CD4-positive, alpha-beta T cell treated with Interleukin-4 for 1 hour (primary cell): ENCODE data around the gene DIP2B.
"Not testable (repeated sequence)": the region's sequence is repeated elsewhere in the genome, so short reads cannot be mapped to it uniquely, and the experiment has no call there.

Source experiments
- DNase-seq, 2 donors: peaks; one replicate each; pipeline ENCODE4 v3.0.0-alpha.2; 2020 to 2022

DIP2B gene

DNA sequence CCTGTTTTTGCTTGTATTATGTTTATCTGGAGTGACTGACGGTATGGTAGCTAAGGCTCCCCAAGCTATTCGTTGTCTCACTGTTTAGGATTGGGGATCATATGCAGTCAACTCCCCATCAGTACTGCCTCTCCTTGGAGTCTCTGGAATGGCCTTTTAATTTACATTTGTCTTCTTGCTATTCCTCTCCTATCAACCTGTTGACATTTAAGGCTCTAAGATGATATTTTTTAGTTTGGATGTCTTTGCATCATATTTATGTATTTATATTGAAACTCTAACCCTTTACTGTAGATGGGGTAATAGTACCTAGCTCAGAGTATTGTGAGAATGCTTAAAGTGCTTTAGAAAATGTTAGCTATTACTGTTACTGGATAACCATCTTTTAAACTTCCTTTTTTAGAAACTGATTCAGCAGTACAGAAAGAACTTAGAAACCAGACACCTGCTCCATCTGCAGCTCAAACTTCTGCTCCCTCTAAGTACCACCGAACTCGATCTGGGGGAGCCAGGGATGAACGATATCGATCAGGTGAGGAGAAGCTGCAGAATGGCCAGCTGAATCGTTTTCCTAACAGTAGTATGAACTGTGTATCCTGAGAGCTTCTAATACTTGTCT, 135.6 kb downstream of the DIP2B start:
- DNase-seq, result no peak

DNA sequence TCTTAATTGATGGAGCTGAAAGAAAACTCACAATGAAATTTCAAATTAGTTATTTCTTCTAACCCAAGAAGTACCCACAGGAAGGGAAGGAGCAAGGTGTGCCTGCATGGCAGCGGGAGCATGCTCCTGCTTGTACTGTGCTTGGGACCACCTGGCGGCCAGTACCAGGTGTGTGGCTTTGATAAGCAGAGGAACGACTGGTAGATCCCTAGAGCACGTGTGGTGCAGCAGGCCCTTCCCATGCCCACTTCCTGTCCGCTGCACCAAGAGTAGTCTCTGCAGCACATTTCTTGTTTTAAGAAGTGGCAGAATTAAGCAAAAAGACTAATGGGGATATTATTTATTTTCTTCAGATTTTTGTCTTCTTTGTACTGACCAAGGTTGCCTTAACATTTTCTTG, 136.8 kb downstream of the DIP2B start:
- DNase-seq, result no peak

DNA sequence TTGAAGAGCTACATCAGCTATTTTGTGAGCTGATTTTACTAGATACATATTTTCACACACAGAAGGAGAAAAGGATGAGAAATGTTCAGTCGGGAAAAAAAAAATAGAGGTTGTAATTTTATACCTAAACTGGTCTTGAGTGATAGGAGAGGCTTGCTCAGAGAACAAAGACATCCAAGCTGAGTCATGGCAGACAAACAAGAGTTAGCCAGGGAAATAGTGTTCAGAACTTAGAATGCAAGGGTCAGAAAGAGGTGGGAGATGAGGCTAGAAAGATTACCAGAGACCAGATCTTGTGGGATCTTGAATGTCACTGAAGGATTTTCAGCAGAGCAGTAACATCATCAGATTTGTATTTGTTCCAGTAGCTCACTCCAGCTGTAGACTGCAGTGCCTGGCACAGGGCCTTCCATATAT, 137.3 kb downstream of the DIP2B start:
- no peak for DNase-seq

DNA sequence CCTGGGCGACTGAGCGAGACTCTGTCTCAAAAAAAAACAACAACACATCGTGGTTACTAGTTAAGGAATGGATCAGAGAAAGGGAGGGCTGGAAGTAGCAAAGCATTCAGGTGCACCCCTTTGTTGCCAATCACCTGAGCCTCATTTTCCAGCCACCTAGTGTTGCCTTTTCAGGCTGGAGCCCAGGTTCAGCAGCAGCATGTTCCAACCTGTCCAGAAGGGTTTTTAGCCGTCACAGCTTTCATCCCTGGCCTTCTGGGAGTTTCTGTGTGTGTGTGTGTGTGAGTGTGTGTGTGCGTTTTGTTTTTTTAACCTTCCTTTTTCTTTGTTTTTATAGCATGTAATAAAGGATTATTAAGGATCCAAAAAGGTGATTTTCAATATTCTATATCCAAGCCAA, 138.0 kb downstream of the DIP2B start:
- no peak for DNase-seq

DNA sequence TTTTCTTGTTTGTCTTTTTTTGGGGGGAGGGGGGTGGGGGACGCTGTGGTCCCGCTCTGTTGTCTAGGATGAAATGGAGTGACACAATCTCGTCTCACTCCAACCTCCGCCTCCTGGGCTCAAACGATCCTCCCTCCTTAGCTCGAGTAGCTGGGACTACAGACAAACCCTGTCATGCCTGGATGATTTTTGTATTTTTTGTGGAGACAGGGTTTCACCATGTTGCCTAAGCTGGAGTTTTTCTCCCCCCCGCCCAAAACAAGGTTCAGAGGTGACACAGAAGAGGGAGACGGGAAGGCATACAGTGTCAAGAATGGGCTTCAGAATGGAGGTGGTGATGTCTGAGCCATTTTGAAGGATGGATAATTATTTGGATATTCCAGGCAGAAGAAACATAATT, 142.2 kb downstream of the DIP2B start:
- DNase-seq, result no peak

DNA sequence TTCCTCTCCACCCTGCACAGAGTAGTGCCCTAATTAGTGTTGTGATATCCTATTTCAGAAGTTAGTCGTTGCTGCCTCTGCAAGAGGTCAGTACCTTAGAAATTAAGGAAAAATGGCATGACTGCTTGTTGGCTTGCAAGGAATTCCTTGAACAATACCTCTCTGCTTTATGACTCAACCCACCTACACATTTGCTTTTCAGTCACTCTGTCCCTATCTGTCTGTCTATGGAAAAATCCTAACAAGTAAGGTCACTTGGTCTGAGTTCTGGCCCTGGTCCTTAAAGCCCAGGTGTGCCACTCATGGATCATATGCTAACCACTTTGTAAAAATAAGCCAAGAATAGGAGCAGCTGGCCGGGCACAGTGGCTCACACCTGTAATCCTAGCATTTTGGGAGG, 142.7 kb downstream of the DIP2B start:
- DNase-seq, result no peak

DNA sequence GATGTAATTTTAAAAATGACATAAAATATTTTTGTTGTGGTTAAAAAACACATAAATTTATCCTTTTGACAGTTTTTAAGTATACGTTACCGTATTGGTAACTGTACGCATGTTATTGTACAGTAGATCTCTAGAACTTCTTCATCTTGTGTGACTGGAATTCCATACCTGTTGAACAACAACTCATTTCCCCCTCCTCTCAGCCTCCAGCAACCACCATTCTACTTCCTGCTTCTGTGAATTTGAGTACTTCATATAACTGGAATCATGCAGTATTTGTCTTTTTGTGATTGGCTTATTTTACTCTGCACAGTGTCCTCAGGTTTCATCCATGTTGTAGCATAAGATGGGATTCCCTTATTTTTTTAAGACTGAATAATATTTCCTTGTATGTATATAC, 145.5 kb downstream of the DIP2B start:
- no peak for DNase-seq

DNA sequence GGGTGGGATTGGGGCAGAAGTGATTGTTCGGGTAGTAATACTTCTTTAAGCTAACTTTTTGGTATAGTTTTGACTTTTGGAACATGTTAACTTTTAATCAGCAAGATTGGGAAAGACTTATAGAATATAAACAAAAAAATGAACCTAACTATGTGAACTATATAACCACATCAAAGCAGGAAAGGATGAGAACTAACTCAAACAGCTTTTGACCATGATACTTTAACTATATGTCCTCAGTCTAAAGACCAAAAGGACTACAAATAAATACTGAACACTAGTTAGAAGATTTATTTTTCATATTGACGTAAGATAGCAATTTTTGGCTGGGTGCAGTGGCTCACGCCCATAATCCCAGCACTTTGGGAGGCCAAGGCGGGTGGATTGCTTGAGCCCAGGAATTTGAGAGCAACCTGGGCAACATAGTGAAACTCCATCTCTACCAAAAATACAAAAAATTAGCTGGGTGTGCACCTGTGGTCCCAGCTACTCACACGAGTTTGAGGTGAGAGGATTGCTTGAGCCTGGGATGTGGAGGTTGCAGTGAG, 150.7 kb downstream of the DIP2B start:
- DNase-seq, result no peak

DNA sequence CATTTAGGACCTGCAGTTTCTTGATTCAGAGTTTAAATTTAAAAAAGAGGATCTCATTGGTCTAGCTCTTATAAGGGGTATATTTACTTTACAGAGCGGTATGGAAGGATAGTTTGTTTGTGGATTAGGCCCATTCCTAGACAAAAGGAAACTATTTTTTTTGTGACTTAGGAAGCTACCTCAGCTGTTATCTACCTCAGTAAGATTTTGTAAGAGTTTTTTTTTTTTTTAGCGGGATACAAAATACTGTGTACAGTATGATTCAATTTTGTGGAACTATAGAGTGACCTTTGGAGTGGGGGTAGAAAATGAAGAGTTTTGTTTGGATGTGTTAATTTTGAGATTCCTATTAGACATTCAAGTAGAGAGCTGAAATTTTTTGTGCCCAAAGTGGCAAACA, 154.5 kb downstream of the DIP2B start:
- DNase-seq, result no peak

DNA sequence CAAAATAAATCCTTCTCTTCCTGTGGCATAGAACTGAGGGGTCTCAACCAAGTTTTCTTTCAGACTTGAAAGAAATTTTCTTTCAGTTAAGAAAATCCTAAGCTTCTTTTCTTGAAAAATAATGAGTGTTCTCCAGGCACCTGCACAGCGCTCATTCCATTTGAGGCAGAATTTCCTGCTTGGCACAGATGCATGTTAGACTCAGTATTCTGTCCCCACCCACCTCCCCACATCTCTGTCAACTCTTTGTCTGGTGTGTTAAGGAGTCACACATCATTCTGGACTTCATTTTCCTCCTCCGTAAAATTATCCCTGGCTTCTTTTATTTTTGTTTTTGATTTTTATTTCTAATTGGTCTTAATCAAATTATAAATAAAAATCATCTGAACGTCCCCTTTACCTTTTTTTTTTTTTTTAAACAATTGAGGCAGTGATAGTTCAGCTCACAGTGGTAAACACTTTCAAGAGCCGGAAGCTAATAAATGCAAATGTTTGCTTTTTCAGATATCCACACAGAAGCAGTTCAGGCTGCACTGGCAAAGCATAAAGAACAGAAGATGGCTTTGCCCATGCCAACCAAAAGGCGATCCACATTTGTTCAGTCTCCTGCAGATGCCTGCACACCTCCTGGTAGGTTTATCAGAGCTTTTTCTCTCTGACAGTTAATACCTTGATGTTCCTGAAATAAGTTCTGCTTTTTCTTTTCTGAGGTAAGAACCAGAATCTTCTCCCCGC, 155.1 kb downstream of the DIP2B start:
- no peak for DNase-seq

DNA sequence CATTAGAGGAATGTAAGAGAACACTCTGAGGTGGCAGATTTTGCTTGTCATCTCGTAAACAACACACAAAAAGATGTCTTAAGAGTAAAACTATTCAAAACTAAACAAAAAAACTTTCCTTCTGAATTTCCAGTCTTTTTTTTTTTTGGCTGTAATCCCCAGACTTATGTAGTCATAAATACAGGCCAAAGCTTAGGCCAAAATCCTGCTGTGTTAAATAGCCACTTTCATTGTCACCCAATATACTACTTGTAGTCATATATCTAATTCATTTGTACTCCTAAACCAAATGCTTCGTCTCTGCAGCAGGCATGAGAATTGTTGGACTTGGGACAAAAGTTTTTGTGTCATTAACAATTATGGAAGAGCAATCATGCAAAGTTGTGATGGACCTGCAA, 155.6 kb downstream of the DIP2B start:
- no peak for DNase-seq

DNA sequence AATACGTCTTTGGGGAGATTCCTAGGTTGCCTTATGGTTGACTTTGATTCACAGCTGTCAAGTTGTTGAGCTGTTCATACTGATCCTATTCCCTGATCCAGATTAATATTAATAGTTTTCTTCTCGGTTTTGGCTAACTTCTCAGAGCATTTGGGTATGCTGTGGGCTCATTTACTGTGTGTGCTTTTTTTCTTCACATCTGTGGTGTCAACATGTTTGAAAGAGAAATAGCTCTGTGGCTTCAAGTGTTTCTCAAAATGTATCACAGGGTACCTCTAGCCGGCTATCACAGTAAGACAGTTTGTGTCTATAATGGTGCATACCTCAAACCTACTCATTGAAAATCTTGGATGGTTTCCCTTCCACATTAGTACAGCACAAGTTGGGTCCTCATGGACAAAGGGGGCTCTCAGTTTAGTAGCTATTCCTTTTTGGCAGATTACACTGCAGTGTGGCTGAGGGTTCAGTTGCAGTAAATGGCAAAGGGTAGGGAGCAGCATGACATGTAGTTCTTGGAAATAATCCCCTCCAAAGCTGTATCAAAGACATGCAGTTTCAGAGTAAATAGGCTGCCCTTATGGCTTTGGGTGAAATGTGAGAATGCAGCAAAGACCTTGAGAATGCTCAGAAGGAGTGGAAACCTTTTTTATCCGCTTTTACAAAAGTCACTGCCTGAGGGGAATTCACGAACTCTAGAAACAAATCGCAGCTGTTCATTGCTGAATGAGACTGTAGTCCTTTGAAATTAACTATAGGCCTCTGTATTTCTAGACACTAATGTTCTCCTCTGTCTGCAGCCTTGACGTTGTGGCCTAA, 156.7 kb downstream of the DIP2B start:
- no peak for DNase-seq

DNA sequence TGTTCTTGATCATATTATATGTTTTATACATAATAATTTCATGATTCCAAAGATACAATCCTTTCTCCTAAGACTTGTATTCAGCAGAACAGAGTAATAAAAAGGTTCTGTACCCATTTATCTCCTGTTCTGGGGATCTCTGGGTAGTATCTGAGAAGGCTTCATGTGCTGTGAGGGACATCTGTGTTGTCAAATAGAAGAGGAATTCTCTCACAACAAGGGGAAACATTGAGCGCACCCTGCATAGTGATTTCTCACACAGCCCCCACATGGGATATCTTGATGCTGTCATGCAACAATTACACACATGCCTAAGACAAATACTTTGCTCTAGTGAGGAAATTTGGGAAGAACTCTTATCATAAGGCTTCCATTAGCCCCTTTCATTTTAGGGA, 157.3 kb downstream of the DIP2B start:
- no peak for DNase-seq

DNA sequence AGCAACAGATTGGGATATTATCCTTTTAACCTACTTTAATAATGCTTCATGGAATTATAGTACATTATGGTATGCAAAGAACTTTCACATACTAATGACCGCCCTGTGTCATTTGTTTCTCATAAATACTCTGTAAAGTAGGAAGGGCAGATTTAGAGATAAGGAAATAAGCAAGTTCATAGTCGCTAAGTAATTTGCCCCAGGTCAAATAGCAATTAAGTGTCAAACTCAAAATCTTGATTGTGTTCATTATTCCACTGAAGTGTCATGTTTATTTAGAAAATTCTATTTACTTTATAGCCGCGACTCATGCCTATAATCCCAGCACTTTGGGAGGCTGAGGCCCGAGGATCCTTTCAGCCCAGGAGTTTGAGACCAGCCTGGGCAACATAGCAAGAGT, 160.4 kb downstream of the DIP2B start:
- no peak for DNase-seq

DNA sequence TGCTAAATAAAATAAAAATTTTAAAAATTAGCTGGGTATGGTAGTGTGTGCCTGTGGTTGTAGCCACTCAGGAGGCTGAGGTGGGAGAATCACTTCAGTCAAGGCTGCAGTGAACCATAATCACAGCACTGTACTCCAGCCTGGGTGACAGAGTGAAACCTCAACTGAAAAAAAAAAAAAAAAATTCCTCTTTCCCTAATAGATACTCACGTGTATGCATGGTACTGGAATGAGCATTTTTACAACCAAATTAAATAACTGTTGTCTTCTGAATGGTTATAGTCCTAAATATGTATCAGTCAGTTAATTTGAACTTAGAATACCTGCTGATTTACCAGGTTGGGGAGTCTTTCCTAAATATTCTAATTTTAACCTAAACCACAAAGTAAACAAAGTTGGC, 160.8 kb downstream of the DIP2B start:
- DNase-seq, result no peak

DNA sequence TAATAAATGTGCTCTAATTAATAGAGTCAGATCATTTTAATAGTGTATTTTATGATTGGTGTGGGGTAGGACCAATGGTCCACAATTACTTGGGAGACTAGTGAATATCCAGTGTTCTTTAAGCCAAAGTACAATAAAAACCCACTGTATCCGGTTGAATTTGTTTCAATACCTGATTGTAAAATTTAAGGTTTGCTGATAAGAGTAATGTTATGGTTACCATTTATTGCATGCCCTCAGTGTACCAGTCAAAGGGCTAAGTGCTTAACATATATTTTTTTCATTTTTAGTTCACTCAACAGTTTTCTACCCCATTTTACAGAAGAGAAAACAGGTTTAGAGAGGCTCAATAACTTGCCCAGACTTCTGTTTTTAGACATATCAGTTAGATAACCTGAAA, 161.2 kb downstream of the DIP2B start:
- no peak for DNase-seq

DNA sequence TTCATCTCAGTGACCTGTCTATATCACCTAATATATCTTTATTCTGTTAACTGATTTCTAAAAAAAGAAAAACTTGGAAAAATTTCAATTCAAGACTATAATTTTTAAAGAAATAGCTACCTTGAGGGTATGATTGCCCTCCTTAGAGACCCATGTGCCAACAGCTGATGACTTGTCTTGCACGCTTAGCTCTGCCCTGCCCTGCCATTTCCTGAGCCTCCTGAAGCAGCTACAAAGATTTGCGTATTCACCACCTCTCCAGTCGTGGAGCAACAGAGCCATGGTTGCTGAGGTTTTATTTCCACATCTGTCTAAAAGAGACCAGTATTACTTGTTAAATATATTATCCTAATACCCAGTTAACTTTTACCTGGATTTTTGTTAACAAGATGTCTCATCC, 167.4 kb downstream of the DIP2B start:
- DNase-seq, result no peak

DNA sequence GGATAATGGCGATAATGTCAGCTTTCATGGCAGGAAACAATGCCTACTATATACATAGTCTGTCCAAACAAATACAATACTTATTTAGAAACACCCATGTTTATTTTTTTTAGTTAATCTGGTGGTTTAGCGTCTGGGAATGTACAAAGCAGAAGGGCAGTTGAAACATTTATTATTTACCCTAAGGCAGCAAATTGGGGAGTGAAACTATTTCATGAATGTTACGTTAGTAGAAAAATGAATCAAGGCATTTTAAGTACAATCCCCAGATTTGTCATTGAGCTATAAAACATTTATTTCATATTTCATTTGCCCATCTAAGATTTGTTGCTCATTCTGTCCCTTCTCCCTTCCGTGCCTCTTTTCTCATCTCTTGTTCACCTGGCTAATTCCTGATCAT, 172.0 kb downstream of the DIP2B start:
- DNase-seq, result no peak

DNA sequence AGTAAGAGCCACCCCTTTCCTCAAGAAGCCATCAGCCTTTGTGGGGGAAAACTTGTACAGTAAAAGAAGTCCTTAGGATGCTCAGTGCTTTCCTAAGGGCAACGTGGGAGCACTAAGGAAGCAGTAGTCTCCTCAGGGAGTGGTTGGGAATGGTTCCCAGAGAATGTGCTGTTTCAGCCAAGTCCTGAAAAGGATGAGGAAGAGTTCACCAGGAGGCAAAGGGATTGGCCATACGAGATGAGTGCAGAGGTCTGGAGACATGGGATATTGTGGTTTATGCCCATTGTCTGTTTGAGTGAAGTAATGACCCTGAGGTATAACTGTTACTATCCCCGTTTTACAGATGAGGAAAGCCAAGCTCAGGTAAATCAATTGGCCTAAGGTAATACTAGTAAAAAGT, 173.1 kb downstream of the DIP2B start:
- DNase-seq, result no peak

DNA sequence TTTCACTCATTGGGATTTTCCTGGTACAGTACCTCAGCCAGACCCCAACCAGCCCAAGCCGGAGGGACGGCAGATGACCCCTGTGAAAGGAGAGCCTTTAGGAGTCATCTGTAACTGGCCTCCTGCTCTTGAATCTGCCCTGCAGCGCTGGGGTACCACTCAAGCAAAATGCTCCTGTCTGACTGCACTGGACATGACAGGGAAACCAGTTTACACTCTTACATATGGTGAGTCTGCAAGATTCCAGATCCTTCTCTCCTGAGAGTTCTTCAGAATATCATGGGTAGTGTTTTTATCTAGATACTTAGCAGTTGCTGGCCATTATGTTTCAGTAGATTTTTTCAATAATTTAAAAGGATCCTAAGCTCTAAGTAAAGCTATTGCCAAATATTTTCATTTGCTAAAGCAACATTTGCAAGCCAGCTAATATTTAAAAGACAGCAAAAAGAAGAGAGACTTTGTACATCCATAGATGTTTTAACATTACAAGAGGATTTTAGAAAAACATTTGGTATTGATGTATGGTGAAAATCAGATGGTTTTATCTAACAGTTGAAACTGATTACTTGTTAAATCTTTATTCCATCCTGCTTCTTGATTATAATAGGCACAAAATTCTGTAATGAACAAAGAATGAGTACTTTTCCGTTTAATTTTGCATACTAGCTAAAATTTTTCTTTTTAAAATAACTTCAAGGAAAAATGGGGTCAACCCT, 174.0 kb downstream of the DIP2B start:
- no peak for DNase-seq

DNA sequence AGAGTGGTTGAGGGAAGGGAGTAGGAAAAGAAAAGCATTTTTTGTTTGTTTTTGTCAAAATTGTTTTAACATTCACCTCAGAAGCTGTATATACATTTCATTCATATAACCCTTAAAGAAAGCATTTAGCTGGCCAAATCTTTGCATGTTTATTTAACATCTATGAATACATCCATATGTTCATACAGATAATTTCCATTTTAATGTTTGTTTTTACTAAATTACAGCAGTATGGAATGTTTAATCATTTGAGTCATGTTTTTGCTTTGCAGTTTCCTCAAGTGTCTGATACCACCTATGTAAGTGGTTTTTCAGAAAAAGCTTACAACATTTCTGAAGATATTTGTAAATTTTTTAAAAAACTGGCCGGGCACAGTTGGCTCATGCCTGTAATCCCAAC, 174.8 kb downstream of the DIP2B start:
- DNase-seq, result no peak

DNA sequence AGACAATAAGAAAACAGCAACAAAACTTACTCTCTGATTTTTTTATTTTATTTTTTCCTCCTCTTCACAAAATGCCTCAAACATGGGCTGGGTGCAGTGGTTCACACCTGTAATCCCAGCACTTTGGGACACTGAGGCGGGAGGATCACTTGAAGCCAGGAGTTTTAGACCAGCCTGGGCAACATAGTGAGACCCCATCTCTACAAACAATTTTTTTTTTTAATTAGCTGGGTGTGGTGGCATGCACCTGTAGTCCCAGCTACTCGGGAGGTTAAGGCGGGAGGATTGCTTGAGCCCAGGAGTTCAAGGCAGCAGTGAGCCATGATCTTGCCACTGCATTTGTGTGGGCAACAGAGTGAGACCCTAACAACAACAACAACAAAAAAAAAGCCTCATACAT, 176.3 kb downstream of the DIP2B start:
- DNase-seq, result not testable (repeated sequence)

DNA sequence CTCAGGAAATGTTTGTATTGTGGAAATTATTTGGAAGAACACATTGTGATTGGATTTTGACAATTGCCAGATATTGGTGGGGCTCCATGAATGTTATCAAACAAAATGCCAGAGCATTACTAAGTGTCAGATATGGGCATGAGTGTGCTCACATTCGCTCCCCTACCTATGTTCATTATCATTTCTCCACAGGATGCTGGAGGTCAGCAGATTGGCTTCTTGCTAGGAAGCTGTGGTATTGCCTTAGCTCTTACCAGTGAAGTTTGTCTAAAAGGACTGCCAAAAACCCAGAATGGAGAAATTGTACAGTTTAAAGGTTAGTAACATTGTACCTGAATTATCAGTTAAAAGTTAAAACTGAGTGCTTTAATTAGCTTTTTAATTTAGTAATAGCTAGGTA, 180.9 kb downstream of the DIP2B start:
- no peak for DNase-seq
